ENCODE measurements around the gene ASIC4. TPM values are rescaled to one million over a fixed set of nuclear protein-coding genes. Genes with fewer than 3 reads are reported as not detected.
A peak's percentile ranks its signal among the peaks of the same experiment; 100 is the strongest.

The ASIC4 gene
- total and polyA plus RNA-seq, 2 experiments from 2014 or later: 0.13 to 3.6 TPM

DNA sequence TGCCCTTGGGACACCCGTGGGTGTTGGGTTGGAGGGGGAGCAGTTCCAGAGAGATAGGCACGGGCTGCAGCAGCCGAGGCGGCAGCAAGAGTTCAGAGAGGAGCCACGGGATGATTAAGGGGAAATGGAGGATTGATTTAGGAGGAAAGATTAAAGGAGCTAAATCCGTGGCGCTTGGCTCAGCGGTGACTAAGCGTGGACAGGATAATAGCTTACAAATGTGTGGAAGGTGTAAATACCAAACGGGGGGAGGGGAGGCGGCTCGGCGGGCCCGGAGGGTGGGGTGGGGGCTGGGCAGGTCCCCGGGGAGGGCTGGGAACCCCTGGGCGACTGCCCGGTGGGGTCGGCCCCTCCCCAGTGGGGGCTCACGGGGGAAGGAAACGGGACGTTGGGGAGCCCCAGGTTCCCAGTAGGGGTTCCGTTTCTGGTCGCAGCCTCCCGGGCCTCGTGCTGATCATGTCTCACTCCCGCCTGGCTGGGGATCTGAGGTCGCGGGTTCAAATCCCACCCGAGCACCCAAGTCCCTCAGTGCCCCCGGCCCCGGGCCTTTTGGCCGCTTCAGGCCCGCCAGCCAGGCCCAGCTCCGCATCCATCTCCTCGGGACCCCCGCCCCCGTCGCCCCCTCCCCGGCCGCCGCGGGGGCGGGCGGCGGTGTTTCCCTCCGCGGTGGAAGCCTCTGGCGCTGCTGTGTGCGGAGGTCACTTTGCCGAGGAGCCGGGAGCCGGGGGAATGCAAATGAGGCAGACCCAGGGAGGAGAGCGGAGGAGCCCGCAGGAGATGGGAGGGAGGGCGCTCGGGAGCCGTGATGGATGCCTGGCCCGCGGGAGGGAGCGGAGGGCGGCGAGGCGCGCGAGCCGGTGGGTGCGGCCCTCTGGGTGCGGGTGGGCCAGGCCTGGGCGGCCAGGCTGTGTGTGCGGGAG lies 8.1 kb downstream of the ASIC4 start:
- Mint-ChIP-seq H3K27me3 (ENCODE audit: insufficient read depth, low read depth, poor library complexity) (peaks cover 24% of the 10 kb centered on the region), H3K9me3 (no peaks in the 10 kb centered on the region), H3K27ac (peak overlapping the region; percentile 44; the same call in 1 of the 2 replicates), H3K4me3 (peak overlapping the region; percentile 70), H3K4me1 (peaks cover 70% of the 10 kb centered on the region), H3K36me3 (ENCODE audit: low read depth) (no peaks in the 10 kb centered on the region; the same call in 2 of the 3 replicates)
- Histone ChIP-seq H3K79me2 (replicated peaks; ENCODE audit: insufficient read depth) (no peaks in the 10 kb centered on the region), H3K4me1 (ENCODE audit: insufficient read depth) (peaks cover 29% of the 10 kb centered on the region), H3F3A (replicated peaks; ENCODE audit: low read depth) (peaks cover 22% of the 10 kb centered on the region), H3K36me3 (ENCODE audit: insufficient read depth) (no peaks in the 10 kb centered on the region), H3K4me3 (peak overlapping the region; percentile 64), H4K20me1 (replicated peaks; ENCODE audit: insufficient read depth) (no peaks in the 10 kb centered on the region), H3K4me2 (peak overlapping the region; percentile 79), H3K27ac (ENCODE audit: low read depth) (peak overlapping the region; percentile 69), H2AFZ (peak overlapping the region; percentile 97; the same call in 1 of the 2 replicates), H3K9me2 (ENCODE audit: insufficient read depth) (no peaks in the 10 kb centered on the region), H3K27me3 (ENCODE audit: insufficient read depth) (peaks cover 29% of the 10 kb centered on the region)
- ATAC-seq: peak; percentile 75
- peak; percentile 92 for DNase-seq (ENCODE audit: low spot score)
- peak; percentile 18; the same call in 1 of the 2 replicates for TF ChIP-seq POLR2AphosphoS5 (IDR thresholded peaks at IDR 0.05; ENCODE audit: low read depth)
- TF ChIP-seq STAT1 (IDR thresholded peaks at IDR 0.05; ENCODE audit: unreplicated experiment): no peak
- TF ChIP-seq ZNF331 (CRISPR knock-in tag; IDR thresholded peaks at IDR 0.05; ENCODE audit: low read depth): no peak
- TF ChIP-seq, protein P1, sequence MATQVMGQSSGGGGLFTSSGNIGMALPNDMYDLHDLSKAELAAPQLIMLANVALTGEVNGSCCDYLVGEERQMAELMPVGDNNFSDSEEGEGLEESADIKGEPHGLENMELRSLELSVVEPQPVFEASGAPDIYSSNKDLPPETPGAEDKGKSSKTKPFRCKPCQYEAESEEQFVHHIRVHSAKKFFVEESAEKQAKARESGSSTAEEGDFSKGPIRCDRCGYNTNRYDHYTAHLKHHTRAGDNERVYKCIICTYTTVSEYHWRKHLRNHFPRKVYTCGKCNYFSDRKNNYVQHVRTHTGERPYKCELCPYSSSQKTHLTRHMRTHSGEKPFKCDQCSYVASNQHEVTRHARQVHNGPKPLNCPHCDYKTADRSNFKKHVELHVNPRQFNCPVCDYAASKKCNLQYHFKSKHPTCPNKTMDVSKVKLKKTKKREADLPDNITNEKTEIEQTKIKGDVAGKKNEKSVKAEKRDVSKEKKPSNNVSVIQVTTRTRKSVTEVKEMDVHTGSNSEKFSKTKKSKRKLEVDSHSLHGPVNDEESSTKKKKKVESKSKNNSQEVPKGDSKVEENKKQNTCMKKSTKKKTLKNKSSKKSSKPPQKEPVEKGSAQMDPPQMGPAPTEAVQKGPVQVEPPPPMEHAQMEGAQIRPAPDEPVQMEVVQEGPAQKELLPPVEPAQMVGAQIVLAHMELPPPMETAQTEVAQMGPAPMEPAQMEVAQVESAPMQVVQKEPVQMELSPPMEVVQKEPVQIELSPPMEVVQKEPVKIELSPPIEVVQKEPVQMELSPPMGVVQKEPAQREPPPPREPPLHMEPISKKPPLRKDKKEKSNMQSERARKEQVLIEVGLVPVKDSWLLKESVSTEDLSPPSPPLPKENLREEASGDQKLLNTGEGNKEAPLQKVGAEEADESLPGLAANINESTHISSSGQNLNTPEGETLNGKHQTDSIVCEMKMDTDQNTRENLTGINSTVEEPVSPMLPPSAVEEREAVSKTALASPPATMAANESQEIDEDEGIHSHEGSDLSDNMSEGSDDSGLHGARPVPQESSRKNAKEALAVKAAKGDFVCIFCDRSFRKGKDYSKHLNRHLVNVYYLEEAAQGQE (IDR thresholded peaks at IDR 0.05; ENCODE audit: unreplicated experiment): peak; percentile 3
- TF ChIP-seq, protein P2, sequence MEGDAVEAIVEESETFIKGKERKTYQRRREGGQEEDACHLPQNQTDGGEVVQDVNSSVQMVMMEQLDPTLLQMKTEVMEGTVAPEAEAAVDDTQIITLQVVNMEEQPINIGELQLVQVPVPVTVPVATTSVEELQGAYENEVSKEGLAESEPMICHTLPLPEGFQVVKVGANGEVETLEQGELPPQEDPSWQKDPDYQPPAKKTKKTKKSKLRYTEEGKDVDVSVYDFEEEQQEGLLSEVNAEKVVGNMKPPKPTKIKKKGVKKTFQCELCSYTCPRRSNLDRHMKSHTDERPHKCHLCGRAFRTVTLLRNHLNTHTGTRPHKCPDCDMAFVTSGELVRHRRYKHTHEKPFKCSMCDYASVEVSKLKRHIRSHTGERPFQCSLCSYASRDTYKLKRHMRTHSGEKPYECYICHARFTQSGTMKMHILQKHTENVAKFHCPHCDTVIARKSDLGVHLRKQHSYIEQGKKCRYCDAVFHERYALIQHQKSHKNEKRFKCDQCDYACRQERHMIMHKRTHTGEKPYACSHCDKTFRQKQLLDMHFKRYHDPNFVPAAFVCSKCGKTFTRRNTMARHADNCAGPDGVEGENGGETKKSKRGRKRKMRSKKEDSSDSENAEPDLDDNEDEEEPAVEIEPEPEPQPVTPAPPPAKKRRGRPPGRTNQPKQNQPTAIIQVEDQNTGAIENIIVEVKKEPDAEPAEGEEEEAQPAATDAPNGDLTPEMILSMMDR (conservative IDR thresholded peaks at IDR 0.05; ENCODE audit: low read depth in 2 of 2): peak in 1 of 2 experiments; percentile 30; a peak in 2 of 4 replicates

GRCh38 chr2:219523031-219523671 lies 8.9 kb downstream of the ASIC4 start:
- H3K36me3 Mint-ChIP-seq (ENCODE audit: low read depth): no peaks in the 10 kb centered on the region; the same call in 2 of the 3 replicates

More at GRCh38 chr2:219523031-219523671, 8.9 kb downstream of the ASIC4 start:
- peaks cover 29% of the 10 kb centered on the region for H3K4me1 ChIP-seq (ENCODE audit: insufficient read depth)
- H3K36me3 ChIP-seq (ENCODE audit: insufficient read depth): no peaks in the 10 kb centered on the region
- TF ChIP-seq NANOG (IDR thresholded peaks at IDR 0.05; ENCODE audit: borderline replicate concordance) (no peak), POLR2AphosphoS5 (IDR thresholded peaks at IDR 0.05; ENCODE audit: low read depth) (peak; percentile 31; the same call in 1 of the 2 replicates), CREB1 (CRISPR knock-in tag; IDR thresholded peaks at IDR 0.05; ENCODE audit: low read depth) (no peak), JUNB (IDR thresholded peaks at IDR 0.05; ENCODE audit: unreplicated experiment) (peak; percentile 12), EZH2phosphoT487 (IDR thresholded peaks at IDR 0.05; ENCODE audit: unreplicated experiment) (no peak), STAT1 (IDR thresholded peaks at IDR 0.05; ENCODE audit: unreplicated experiment) (no peak), ZNF114 (CRISPR knock-in tag; IDR thresholded peaks at IDR 0.05) (no peak)
- TF ChIP-seq, protein P3, sequence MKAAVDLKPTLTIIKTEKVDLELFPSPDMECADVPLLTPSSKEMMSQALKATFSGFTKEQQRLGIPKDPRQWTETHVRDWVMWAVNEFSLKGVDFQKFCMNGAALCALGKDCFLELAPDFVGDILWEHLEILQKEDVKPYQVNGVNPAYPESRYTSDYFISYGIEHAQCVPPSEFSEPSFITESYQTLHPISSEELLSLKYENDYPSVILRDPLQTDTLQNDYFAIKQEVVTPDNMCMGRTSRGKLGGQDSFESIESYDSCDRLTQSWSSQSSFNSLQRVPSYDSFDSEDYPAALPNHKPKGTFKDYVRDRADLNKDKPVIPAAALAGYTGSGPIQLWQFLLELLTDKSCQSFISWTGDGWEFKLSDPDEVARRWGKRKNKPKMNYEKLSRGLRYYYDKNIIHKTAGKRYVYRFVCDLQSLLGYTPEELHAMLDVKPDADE (IDR thresholded peaks at IDR 0.05): 0 out of 2 replicates have a peak, but pooled peaks have one; percentile 28
- TF ChIP-seq, protein P2 (conservative IDR thresholded peaks at IDR 0.05; ENCODE audit: low read depth in 2 of 2): peak; percentile 71 to 80
- H3F3A ChIP-seq (replicated peaks; ENCODE audit: low read depth): peaks cover 22% of the 10 kb centered on the region
- H3K9me3 Mint-ChIP-seq: no peaks in the 10 kb centered on the region
- H3K27ac Mint-ChIP-seq: no peak overlapping the region
- peak overlapping the region; percentile 97 for H2AFZ ChIP-seq
- no peaks in the 10 kb centered on the region for H3K9me2 ChIP-seq (ENCODE audit: insufficient read depth)
- peaks cover 65% of the 10 kb centered on the region for H3K4me1 Mint-ChIP-seq
- peak overlapping the region; percentile 64 for H3K4me3 ChIP-seq
- H3K27ac ChIP-seq (ENCODE audit: low read depth): peak overlapping the region; percentile 84
- peaks cover 21% of the 10 kb centered on the region for H3K27me3 Mint-ChIP-seq (ENCODE audit: insufficient read depth, low read depth, poor library complexity)
- peak overlapping the region; percentile 79 for H3K4me2 ChIP-seq
- ATAC-seq (peak; percentile 27), DNase-seq (ENCODE audit: low spot score) (peak; percentile 84)
- H3K79me2 ChIP-seq (replicated peaks; ENCODE audit: insufficient read depth): no peaks in the 10 kb centered on the region
- H3K4me3 Mint-ChIP-seq: peak overlapping the region; percentile 70
- peaks cover 29% of the 10 kb centered on the region for H3K27me3 ChIP-seq (ENCODE audit: insufficient read depth)
- no peaks in the 10 kb centered on the region for H4K20me1 ChIP-seq (replicated peaks; ENCODE audit: insufficient read depth)
